ENCODE data around the gene TSFM. TPM values are rescaled to one million over a fixed set of nuclear protein-coding genes. Genes with fewer than 3 reads are reported as not detected.

TSFM gene
- total RNA-seq, 2 experiments from 2014 or later = 25.8 to 26.9 TPM

DNA sequence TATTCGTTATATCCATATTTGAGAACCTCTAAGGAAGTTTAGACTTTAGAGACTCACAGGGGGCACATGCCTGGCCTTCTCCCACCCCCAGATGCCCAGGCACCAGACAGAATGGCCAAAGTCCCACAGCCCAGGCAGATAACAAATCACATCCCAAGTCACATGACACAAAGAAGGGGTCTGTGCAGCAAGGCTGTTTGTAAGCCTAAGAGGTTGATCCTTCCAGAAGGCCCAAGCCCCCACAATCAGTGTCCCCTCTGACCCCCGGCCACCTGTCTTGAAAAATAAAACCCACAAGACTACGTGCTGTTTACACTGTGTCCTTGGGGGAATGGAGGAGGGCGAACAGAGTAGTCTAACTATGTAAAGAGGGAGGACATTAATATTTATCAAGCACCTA lies 58.9 kb downstream of the TSFM start:
- peak overlapping the region; percentile 8 to 39 for H3K27ac ChIP-seq (ENCODE audit: low read depth in 1 of 2, low read length in 2 of 2)
- POLR2A ChIA-PET = interaction anchor here (1.2 to 1.9 kb wide), 2 partner anchors 9 to 56 kb away, joined by 4 to 5 read pairs; no protein-coding TSS in a partner anchor

DNA sequence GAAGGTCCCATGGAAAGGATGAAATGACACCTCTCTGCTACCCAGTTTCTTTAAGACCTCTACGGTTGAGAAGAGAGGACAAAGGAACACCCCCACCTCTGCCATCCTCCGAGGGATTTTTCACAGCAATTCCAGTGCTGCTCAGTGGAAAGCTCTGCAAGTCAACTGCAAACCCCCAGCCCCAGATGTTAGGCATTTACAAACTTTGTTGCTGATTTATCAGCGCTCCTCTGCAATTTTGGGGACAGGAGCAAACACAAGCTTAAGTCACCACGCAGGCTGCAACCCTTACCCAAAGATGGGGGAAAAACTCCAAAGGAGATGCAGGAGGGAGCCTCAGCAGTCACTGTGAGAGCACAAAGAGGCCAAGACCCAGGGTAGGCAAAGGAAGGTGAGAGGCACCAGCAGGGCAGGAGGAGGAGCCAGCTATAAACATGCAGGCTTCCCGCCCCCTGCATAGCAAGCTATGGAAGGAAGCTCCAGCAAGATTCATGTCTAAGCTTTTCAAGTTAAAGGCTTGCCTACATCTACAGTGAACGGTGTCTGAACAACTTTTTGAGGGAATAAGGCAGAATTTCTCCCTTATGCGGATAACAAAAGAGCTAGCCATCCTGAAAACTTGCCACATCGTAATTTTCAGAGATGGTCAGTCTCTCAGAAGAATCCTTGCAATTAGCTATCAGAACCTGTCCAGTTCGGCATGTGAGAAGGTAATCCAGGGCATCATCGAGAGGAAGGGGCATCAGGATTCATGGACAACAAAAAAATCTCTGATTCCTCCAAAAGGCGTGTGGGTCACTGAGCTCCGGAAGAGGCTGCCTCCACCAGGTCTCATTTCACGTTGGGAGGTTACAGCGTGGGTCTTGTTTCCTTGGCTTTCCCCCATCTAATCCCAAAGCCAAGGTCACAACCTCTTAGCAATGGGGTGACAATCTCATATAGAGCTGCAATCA lies 60.0 kb downstream of the TSFM start:
- H3K9me3 Mint-ChIP-seq = no peaks in the 10 kb centered on the region
- peak overlapping the region; percentile 87 for H3K4me3 Mint-ChIP-seq
- H3K27ac Mint-ChIP-seq = peak overlapping the region; percentile 92
- DNase-seq (peak in 8 of 14 experiments; percentile 27 to 59 (median 46)), ATAC-seq (ENCODE audit: poor library complexity) (peak; percentile 51)
- peaks cover 14% of the 10 kb centered on the region for H3K36me3 Mint-ChIP-seq (ENCODE audit: low read depth)
- Histone ChIP-seq H3K9me3 (ENCODE audit: control insufficient read depth in 1 of 2, insufficient read depth in 1 of 2, low read length in 2 of 2) (no peaks in the 10 kb centered on the region), H3K4me1 (ENCODE audit: insufficient read depth, low read length) (peaks cover 78% of the 10 kb centered on the region), H3K27me3 (ENCODE audit: control insufficient read depth in 1 of 2, insufficient read depth in 2 of 2, low read length in 2 of 2) (no peaks in the 10 kb centered on the region), H3K27ac (ENCODE audit: low read depth in 1 of 2, low read length in 2 of 2) (peak overlapping the region in 1 of 2 donors; percentile 91), H3K4me3 (ENCODE audit: low read length) (peak overlapping the region; percentile 31), H3K36me3 (ENCODE audit: insufficient read depth, low read length) (peaks cover 12% of the 10 kb centered on the region)
- peaks cover 75% of the 10 kb centered on the region for H3K4me1 Mint-ChIP-seq (ENCODE audit: low read depth)
- ChIA-PET CTCF (interaction anchor here (1.1 to 2.5 kb wide), 5 partner anchors 9 to 62 kb away, joined by 4 to 8 read pairs (median 4); no protein-coding TSS in a partner anchor), POLR2A (interaction anchor here (0.8 to 7.4 kb wide), 8 partner anchors 8 to 57 kb away, joined by 3 to 124 read pairs (median 6); partner anchors contain the start of gene AVIL)
- intact Hi-C loops (cut with DNase I, micrococcal nuclease) = loop anchor here in 1 of 2 experiments (5.0 kb wide), 1 partner anchor 70 kb away; the partner anchor contains the start of genes EEF1AKMT3 and METTL1
- TF ChIP-seq, protein P1, sequence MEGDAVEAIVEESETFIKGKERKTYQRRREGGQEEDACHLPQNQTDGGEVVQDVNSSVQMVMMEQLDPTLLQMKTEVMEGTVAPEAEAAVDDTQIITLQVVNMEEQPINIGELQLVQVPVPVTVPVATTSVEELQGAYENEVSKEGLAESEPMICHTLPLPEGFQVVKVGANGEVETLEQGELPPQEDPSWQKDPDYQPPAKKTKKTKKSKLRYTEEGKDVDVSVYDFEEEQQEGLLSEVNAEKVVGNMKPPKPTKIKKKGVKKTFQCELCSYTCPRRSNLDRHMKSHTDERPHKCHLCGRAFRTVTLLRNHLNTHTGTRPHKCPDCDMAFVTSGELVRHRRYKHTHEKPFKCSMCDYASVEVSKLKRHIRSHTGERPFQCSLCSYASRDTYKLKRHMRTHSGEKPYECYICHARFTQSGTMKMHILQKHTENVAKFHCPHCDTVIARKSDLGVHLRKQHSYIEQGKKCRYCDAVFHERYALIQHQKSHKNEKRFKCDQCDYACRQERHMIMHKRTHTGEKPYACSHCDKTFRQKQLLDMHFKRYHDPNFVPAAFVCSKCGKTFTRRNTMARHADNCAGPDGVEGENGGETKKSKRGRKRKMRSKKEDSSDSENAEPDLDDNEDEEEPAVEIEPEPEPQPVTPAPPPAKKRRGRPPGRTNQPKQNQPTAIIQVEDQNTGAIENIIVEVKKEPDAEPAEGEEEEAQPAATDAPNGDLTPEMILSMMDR (IDR thresholded peaks at IDR 0.05) = no peak
- no peaks in the 10 kb centered on the region for H3K27me3 Mint-ChIP-seq

More for the DNA sequence above, 58.9 kb downstream of the TSFM start:
- ATAC-seq (ENCODE audit: poor library complexity) (no peak), DNase-seq (no peak)
- no peaks in the 10 kb centered on the region for H3K27me3 Mint-ChIP-seq
- no peaks in the 10 kb centered on the region for H3K9me3 ChIP-seq (ENCODE audit: control insufficient read depth in 1 of 2, insufficient read depth in 1 of 2, low read length in 2 of 2)
- H3K9me3 Mint-ChIP-seq = no peaks in the 10 kb centered on the region
- H3K4me1 ChIP-seq (ENCODE audit: insufficient read depth, low read length) = peaks cover 81% of the 10 kb centered on the region
- peaks cover 81% of the 10 kb centered on the region for H3K4me1 Mint-ChIP-seq (ENCODE audit: low read depth)
- H3K36me3 ChIP-seq (ENCODE audit: insufficient read depth, low read length) = peaks cover 12% of the 10 kb centered on the region
- TF ChIP-seq, protein P1 (IDR thresholded peaks at IDR 0.05) = no peak
- CTCF ChIA-PET = no interaction called here
- no peak overlapping the region for H3K4me3 ChIP-seq (ENCODE audit: low read length)
- no peaks in the 10 kb centered on the region for H3K27me3 ChIP-seq (ENCODE audit: control insufficient read depth in 1 of 2, insufficient read depth in 2 of 2, low read length in 2 of 2)
- peak overlapping the region; percentile 87 for H3K4me3 Mint-ChIP-seq
- H3K36me3 Mint-ChIP-seq (ENCODE audit: low read depth) = peaks cover 14% of the 10 kb centered on the region
- intact Hi-C loops (cut with DNase I, micrococcal nuclease) = loop anchor here in 1 of 2 experiments (5.0 kb wide), 1 partner anchor 69 kb away; the partner anchor contains the start of genes EEF1AKMT3 and METTL1
- peak overlapping the region; percentile 92 for H3K27ac Mint-ChIP-seq

GRCh38 chr12:57844709-57845477 lies 62.3 kb downstream of the TSFM start:
- peak overlapping the region; percentile 87 for H3K4me3 Mint-ChIP-seq
- intact Hi-C loops (cut with DNase I, micrococcal nuclease) = loop anchor here (2.0 to 5.0 kb wide), 3 partner anchors 54 to 93 kb away; partner anchors contain the start of genes EEF1AKMT3 (in 2 of the 2), METTL1 (in 2 of the 2) and CDK4 (in 1 of the 2)
- Histone ChIP-seq H3K9me3 (ENCODE audit: control insufficient read depth in 1 of 2, insufficient read depth in 1 of 2, low read length in 2 of 2) (no peaks in the 10 kb centered on the region), H3K27me3 (ENCODE audit: control insufficient read depth in 1 of 2, insufficient read depth in 2 of 2, low read length in 2 of 2) (no peaks in the 10 kb centered on the region), H3K27ac (ENCODE audit: low read depth in 1 of 2, low read length in 2 of 2) (peak overlapping the region; percentile 63 to 91), H3K36me3 (ENCODE audit: insufficient read depth, low read length) (peaks cover 11% of the 10 kb centered on the region), H3K4me3 (ENCODE audit: low read length) (peak overlapping the region; percentile 86), H3K4me1 (ENCODE audit: insufficient read depth, low read length) (peaks cover 60% of the 10 kb centered on the region)
- DNase-seq = peak in 7 of 14 experiments; percentile 23 to 57 (median 26)
- H3K9me3 Mint-ChIP-seq = no peaks in the 10 kb centered on the region
- CTCF ChIA-PET = interaction anchor here (0.6 to 3.9 kb wide), 7 partner anchors 11 to 86 kb away, joined by 3 to 13 read pairs (median 4); no protein-coding TSS in a partner anchor
- H3K36me3 Mint-ChIP-seq (ENCODE audit: low read depth) = peaks cover 14% of the 10 kb centered on the region
- peaks cover 62% of the 10 kb centered on the region for H3K4me1 Mint-ChIP-seq (ENCODE audit: low read depth)
- peak; percentile 18 for ATAC-seq (ENCODE audit: poor library complexity)
- peak overlapping the region; percentile 92 for H3K27ac Mint-ChIP-seq
- POLR2A ChIA-PET = interaction anchor here (1.0 to 7.4 kb wide), 11 partner anchors 8 to 89 kb away, joined by 3 to 124 read pairs (median 4); partner anchors contain the start of genes AVIL and MARCHF9
- TF ChIP-seq, protein P1 (IDR thresholded peaks at IDR 0.05) = no peak
- H3K27me3 Mint-ChIP-seq = no peaks in the 10 kb centered on the region

All from CD4-positive, alpha-beta T cell (primary cell).